HG03460 (cell line): Measurements from ENCODE around the gene OVCH1.

Experiments
- ATAC-seq: cut with Tn5 transposase; IDR thresholded peaks from one replicate; pipeline ENCODE4 v1.9.1; 2021; ENCODE audit not compliant: unreplicated experiment

Gene OVCH1, protein sequence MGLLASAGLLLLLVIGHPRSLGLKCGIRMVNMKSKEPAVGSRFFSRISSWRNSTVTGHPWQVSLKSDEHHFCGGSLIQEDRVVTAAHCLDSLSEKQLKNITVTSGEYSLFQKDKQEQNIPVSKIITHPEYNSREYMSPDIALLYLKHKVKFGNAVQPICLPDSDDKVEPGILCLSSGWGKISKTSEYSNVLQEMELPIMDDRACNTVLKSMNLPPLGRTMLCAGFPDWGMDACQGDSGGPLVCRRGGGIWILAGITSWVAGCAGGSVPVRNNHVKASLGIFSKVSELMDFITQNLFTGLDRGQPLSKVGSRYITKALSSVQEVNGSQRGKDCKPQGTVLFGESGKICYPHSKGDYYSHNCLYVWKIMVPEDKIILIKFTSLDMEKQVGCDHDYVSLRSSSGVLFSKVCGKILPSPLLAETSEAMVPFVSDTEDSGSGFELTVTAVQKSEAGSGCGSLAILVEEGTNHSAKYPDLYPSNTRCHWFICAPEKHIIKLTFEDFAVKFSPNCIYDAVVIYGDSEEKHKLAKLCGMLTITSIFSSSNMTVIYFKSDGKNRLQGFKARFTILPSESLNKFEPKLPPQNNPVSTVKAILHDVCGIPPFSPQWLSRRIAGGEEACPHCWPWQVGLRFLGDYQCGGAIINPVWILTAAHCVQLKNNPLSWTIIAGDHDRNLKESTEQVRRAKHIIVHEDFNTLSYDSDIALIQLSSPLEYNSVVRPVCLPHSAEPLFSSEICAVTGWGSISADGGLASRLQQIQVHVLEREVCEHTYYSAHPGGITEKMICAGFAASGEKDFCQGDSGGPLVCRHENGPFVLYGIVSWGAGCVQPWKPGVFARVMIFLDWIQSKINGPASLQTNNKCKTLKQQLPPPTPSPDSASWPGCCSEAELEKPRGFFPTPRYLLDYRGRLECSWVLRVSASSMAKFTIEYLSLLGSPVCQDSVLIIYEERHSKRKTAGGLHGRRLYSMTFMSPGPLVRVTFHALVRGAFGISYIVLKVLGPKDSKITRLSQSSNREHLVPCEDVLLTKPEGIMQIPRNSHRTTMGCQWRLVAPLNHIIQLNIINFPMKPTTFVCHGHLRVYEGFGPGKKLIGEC

GRCh38 chr12:29497588-29497987 lies at the start of gene OVCH1:
Gene OVCH1, minus strand, starts transcription at chr12:29497686. Its CDS starts 0 bp downstream, at chr12:29497686.
- ATAC-seq, result no peak

- ATAC-seq, result no peak
Observed at GRCh38 chr12:29547151-29547632, 49.7 kb upstream of the OVCH1 start.

DNA sequence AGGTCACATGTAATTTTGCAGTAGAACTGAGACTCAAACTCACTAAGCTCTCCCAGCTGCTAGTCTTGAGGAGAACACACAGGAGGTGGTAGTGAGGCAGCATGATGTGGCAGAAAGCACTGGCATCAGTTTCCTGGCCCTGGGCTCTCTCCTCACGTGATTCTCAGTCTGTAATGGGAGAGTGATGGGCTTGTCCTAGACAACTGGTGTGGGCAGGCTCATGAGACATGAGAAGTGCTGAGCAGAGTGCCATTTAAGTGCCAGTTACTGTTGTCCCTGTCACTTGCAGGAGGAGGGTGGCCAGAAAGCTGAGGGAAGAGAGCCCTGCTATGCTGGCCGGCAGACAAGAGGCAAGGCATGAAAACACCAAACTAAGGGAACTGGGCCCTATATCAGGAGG lies 48.5 kb upstream of the OVCH1 start:
- no peak for ATAC-seq

- peak; percentile 75 for ATAC-seq
Observed at GRCh38 chr12:29545102-29545467, 47.6 kb upstream of the OVCH1 start.

- ATAC-seq, result peak; percentile 34
Observed at GRCh38 chr12:29544428-29545101, 47.1 kb upstream of the OVCH1 start.

DNA sequence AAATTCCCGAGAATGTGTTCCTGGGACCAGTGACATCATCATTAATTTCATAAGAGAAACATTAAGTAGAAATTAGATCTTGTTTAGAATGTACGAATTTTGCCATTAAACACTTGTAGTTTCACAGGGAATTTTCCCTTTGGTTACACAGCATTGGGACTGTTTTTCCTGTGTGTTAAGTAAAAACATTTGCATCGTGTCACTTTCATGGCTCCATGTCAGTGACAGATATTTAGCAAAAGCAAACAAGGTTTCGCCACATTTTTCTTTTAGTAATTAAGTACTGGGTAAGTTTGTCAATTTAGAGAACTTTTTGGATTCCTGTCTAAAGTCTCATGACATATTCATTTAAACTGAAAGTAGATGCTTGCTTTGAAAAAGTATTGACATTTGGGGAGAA lies 45.5 kb upstream of the OVCH1 start:
- no peak for ATAC-seq

DNA sequence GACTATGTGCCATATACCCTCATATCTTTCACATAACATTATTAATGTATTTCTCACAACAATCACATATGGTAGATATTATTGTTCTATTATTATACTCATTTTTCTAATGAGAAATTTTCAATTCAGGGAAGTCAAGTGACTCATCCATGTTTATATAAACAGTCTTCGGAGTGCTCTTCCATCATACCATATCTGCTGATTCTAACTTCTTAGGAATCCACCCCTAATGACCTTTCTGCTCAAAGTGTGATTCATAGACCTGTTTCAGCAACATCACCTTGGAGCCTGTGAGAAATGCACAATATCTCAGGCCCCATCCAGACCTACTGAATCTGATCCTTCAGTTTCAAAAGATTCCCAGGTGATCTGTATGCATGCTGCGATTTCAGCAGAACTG lies 39.8 kb upstream of the OVCH1 start:
- ATAC-seq, result no peak

DNA sequence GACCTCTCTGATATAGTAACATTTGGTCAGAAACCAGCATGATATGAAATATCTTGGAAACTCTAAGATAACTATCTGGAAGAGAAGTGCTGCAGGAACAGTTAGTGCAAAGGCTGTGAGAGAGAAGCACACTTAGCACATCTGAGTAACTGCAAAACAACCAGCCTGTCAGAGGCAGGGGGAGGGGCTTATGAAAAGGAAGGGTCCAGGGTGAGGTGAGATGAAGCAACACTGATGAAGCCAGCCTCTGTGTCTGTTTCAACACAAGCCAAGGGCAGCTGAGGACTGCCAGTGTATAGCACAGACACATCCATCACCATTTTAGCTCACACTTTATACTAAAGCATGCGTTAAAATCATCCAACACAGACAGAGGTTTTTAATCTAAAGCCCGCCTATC lies 37.4 kb upstream of the OVCH1 start:
- no peak for ATAC-seq

DNA sequence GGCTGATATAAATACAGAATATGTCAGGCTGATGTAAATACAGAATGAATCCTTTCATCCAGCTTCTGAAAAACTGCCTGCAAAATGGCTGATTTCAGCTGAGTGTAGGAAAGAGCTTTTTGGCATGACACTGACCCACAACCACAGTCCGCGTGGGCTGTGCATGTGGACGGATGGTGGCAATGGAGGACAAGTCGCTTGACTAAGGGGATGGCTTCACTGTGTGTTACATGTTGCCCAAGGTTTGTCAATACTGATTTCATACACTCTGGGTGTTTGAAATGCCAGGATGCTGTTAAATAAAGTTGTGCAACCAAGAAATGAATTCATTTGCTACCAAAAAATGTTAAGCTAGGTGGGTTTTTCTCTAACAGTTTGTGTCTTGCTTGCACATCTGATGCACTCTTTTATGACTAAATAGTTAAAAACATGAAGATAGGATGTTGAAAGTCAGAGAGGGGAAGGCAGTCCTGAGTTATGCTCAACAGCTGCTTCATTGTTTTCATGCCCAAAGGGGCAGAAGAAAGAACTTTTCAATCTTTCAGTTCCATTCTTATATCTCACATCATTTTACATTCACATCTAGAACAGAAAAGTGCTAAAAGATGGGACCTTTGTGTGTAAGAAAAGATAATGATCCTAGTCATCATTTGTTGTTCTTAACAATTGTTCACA lies 36.5 kb upstream of the OVCH1 start:
- ATAC-seq, result no peak

GRCh38 chr12:29531471-29531870 lies 34.0 kb upstream of the OVCH1 start:
- no peak for ATAC-seq

DNA sequence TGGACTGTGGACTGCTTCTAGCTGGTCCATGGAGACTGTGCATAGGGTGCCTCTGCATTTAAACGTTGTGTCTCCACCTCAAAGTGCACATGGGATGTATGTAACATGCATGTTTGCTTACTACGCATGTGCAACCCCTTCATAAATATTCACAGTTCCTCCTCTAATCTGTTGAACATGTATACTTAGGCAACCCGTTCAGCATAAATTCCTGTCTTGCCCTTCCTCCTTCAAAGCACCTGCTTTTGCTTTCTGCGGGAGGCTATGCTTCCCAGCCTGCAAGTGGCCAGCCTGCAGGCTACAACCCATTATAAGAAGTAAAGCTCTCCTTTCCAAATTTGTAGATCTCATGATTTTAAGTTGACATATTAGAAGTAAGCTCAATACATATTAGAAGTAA lies 33.0 kb upstream of the OVCH1 start:
- ATAC-seq, result no peak

DNA sequence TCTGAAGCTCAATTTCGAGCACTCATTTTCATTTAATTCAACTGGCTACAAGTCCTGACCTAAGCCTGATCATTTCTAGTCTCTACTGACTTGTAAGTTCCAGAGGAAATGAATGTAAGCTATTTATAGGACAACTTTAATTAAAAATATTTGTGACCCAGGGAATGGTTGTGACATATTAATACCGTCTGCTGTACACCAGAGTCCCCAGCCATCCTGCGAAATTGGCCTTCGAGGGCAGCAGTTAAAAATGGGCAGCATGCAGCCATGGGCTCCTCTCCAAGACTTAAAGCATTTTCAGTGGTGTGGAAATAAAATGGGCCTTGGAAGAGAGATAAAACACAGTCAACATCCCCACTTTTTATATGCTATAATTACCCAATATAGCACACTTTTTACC lies 30.7 kb upstream of the OVCH1 start:
- no peak for ATAC-seq

GRCh38 chr12:29521951-29522350 lies 24.5 kb upstream of the OVCH1 start:
- ATAC-seq, result no peak

GRCh38 chr12:29519585-29520182 lies 22.2 kb upstream of the OVCH1 start:
- ATAC-seq, result no peak

- no peak for ATAC-seq
Observed at GRCh38 chr12:29518407-29518806, 20.9 kb upstream of the OVCH1 start.

GRCh38 chr12:29517264-29517663 lies 19.8 kb upstream of the OVCH1 start:
- ATAC-seq, result no peak

DNA sequence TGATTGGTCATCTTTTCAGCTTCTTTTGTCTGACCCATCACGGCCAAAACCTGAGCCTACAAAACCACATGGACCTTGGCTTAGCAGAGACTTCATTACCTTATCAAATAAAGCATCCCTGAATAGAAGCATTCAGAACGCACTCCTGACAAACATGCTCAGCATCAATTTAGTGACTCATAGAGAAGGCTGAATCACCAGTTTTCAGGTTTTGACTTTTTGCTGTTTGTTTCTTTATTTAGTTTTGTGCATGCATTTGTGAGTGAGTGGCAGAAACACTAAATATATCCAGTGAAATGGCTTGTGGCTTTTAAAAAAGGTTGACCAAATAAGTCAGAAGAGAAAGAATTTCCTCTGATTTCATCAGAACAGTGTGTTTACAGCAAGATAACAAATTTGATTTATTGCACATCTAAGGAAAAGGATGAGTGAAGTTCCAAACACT lies 19.0 kb upstream of the OVCH1 start:
- ATAC-seq, result no peak

DNA sequence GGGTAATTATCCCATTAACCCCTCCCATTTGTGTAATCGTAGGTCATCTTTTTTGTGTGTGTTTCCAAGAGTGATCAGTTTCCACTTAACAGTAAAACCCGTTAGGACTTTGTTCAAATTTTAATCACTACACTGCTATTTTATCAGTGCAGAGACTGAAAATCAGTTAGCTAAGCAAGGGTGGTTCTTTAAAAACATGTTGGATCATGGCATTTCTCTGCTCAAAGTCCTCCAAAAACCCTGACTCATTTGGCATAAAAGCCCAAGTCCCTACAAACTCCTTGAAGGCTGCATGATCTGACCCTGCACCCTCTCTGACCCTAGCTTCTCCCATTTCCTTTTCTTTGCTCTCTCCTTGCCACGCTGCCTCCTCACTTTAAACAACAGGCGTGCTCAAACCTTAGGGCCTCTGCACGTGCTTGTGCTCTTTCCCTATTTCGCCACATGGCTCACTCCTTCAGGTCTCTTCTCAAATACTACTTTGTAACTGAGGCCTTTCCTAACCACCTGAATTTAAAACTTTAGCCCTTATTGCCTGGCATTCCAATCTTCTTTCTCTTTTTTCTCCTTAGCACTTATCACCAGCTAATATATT lies 13.2 kb upstream of the OVCH1 start:
- ATAC-seq, result no peak

GRCh38 chr12:29509503-29509902 lies 12.0 kb upstream of the OVCH1 start:
- ATAC-seq, result no peak

DNA sequence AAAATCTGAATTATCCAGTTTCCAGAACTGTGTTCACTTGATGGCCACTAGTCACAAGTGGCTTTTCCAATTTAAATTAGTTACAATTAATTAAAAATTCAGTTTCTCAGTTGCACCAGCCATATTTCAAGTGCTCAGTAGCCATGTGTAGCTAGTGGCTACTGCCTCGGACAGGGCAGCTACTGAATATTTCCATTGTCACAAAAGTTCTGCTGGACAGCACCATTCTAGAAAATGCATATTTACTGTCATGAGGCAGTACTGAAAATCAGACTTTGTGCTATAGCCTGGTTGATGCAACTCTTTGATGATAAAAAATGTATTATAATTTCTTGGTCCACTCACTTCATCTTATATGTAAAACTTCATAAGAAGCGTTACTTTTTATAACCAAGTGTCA lies 11.5 kb upstream of the OVCH1 start:
- no peak for ATAC-seq
